Sigmoid colon (tissue), 7 donors: Measurements from ENCODE around the gene GLUD2. TPM values are rescaled to one million over a fixed set of nuclear protein-coding genes. Genes with fewer than 3 reads are reported as not detected.

Experiments used
- DNase-seq: peaks from one replicate; pipeline ENCODE4 v3.0.0-alpha.2; 2019
- H3K27ac ChIP-seq, 4 donors: fragments of 200-600 bp; sonication (generic); one replicate each; pipeline ENCODE4 v1.5.1; 2016 to 2019; ENCODE audit warnings: mild to moderate bottlenecking in 1 of 4
- H3K27me3 ChIP-seq, 3 donors: fragments of 200-600 bp; sonication (generic); one replicate each; pipeline ENCODE4 v1.5.1; 2019; ENCODE audit warnings: mild to moderate bottlenecking in 1 of 3
- H3K36me3 ChIP-seq, 4 donors: fragments of 200-600 bp; sonication (generic); one replicate each; pipeline ENCODE4 v1.5.1; 2016 to 2019
- H3K4me1 ChIP-seq, 4 donors: fragments of 200-600 bp; sonication (generic); one replicate each; pipeline ENCODE4 v1.5.1; 2017 to 2019
- H3K4me3 ChIP-seq, 4 donors: fragments of 200-600 bp; sonication (generic); one replicate each; pipeline ENCODE4 v1.5.1; 2017 to 2019; ENCODE audit warnings: mild to moderate bottlenecking in 2 of 4, moderate library complexity in 1 of 4
- H3K9me3 ChIP-seq, 4 donors: fragments of 200-600 bp in 3 of 4; sonication (generic) in 3 of 4; one replicate each; pipeline versions ENCODE4 v1.5.1 to v1.6.1; 2013 to 2019
- EP300 ChIP-seq, 4 donors: sonication (generic); formaldehyde crosslinking; IDR thresholded peaks; one replicate each; pipeline ENCODE4 v1.6.1; 2017; ENCODE audit warnings: antibody characterized with exemption in 4 of 4
- POLR2A ChIP-seq, 2 donors: fragments of 450-650 bp; IDR thresholded peaks; one replicate each; pipeline ENCODE4 v1.6.1; 2016; ENCODE audit warnings: antibody characterized with exemption in 2 of 2, mild to moderate bottlenecking in 2 of 2, moderate library complexity in 2 of 2
- POLR2AphosphoS5 ChIP-seq, 4 donors: sonication (generic); formaldehyde crosslinking; IDR thresholded peaks; one replicate each; pipeline ENCODE4 v1.6.1; 2017; ENCODE audit warnings: antibody characterized with exemption in 4 of 4
- WGBS, 2 donors: extraction: QIAGEN DNeasy Blood & Tissue Kit; methylation state at CpG; one replicate each; pipeline ENCODE4 v1.1.7; 2013; 5-methylcytosine and 5-hydroxymethylcytosine counted together
- intact Hi-C: fragments of 100-400 bp; cut with DNase I; formaldehyde crosslinking; loops from one replicate; pipeline ENCODE4 v1.15.1; 2023
- polyA plus RNA-seq, 3 donors: library from polyadenylated mRNA; stranded (reverse); fragments of 200-250 nt; gene quantifications; one replicate each; pipeline ENCODE4 v1.2.3, GENCODE V29; 2013
- total RNA-seq, 4 donors: library from RNA; depleted of rRNA; stranded (reverse); fragments of >200 nt; gene quantifications; one replicate each; pipeline ENCODE4 v1.1.0, GENCODE V29; 2016
- TF ChIP-seq, protein P1 (sequence below), 4 experiments: fragments of 450-650 bp in 3 of 4; fragments of 200-600 bp in 1 of 4; IDR thresholded peaks; one replicate each; pipeline ENCODE4 v1.5.1; 2016 to 2019; ENCODE audit warnings: antibody characterized with exemption in 4 of 4, mild to moderate bottlenecking in 3 of 4, moderate library complexity in 2 of 4
- donor health status: healthy with polysubstance abuse.
- donor health status: Bipolar disorder and iron deficiency.
- donor health status: healthy.

GLUD2 gene
- total and polyA plus RNA-seq, 7 donors: 0.38 to 2.3 (median 0.82) TPM

DNA sequence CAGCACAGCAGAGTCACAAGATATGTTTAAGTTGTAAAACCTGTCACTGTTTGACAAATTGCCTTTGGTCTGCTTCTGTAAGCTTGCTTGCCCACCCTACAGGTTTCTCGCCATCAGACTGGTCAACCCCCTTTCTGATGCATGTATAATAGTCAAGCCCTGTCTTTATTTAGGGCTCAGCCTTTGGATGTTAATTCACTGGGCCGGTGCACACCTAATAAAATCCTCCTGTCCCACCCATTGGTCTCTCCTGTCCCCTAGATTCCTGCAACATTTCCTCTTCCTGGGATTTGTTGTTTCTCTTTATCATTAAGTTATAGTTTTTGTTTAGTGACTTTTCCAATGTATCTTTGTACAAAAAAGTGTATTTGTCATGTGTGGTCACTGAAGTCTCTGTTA lies 38.2 kb downstream of the GLUD2 start:
- no peaks in the 10 kb centered on the region for H3K4me1 ChIP-seq
- no peaks in the 10 kb centered on the region for H3K27me3 ChIP-seq

DNA sequence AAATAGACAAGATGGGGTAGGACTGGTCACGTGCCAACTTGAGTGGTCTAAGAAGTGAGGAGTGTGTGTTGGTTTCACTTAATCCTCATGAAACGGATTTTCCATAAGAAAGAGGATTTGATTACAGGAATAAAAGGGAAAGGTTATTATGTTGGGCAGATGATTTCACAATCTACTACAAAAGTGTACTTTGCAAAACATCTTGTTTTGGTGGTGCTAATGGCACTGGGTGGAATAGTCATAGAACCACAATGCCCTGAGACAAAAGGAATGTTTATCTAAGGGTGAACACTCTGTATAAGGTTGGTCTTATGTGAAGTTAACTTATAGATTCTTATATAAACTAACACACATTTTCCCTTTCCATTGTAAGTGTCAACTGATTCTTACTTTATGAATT lies 45.6 kb downstream of the GLUD2 start:
- H3K27ac ChIP-seq: no peak overlapping the region
- 78 to 81% methylated on average over 2 of the region's 2 CpGs for WGBS, 2 donors
- H3K9me3 ChIP-seq: no peaks in the 10 kb centered on the region
- no peaks in the 10 kb centered on the region for H3K27me3 ChIP-seq
- H3K4me1 ChIP-seq: no peaks in the 10 kb centered on the region
- TF ChIP-seq, protein P1, sequence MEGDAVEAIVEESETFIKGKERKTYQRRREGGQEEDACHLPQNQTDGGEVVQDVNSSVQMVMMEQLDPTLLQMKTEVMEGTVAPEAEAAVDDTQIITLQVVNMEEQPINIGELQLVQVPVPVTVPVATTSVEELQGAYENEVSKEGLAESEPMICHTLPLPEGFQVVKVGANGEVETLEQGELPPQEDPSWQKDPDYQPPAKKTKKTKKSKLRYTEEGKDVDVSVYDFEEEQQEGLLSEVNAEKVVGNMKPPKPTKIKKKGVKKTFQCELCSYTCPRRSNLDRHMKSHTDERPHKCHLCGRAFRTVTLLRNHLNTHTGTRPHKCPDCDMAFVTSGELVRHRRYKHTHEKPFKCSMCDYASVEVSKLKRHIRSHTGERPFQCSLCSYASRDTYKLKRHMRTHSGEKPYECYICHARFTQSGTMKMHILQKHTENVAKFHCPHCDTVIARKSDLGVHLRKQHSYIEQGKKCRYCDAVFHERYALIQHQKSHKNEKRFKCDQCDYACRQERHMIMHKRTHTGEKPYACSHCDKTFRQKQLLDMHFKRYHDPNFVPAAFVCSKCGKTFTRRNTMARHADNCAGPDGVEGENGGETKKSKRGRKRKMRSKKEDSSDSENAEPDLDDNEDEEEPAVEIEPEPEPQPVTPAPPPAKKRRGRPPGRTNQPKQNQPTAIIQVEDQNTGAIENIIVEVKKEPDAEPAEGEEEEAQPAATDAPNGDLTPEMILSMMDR (IDR thresholded peaks at IDR 0.05): no peak
- TF ChIP-seq POLR2AphosphoS5 (IDR thresholded peaks at IDR 0.05): no peak
- TF ChIP-seq POLR2A (IDR thresholded peaks at IDR 0.05): no peak
- no peak for TF ChIP-seq EP300 (IDR thresholded peaks at IDR 0.05)
- no peak overlapping the region for H3K4me3 ChIP-seq
- no peaks in the 10 kb centered on the region for H3K36me3 ChIP-seq
- intact Hi-C loops: no loop called here
- DNase-seq: no peak

More for the DNA sequence above, 38.2 kb downstream of the GLUD2 start:
- Histone ChIP-seq H3K36me3 (no peaks in the 10 kb centered on the region), H3K4me3 (no peak overlapping the region), H3K27ac (no peak overlapping the region), H3K9me3 (no peaks in the 10 kb centered on the region)
- 26 to 57% methylated on average over 2 of the region's 2 CpGs for WGBS, 2 donors
- no peak for DNase-seq
- TF ChIP-seq, protein P1 (IDR thresholded peaks at IDR 0.05): no peak
- TF ChIP-seq POLR2A (IDR thresholded peaks at IDR 0.05): no peak
- no peak for TF ChIP-seq EP300 (IDR thresholded peaks at IDR 0.05)
- TF ChIP-seq POLR2AphosphoS5 (IDR thresholded peaks at IDR 0.05): no peak
- intact Hi-C loops: no loop called here

Other genes with a start within 250 kb of the GLUD2 start
- gene CT47B1, start 171.7 kb upstream of the GLUD2 start, total RNA-seq: not detected
- gene CT47B1, start 171.7 kb upstream of the GLUD2 start, polyA plus RNA-seq: not detected
- not detected for gene CT47A11, start 110.5 kb upstream of the GLUD2 start, total RNA-seq
- gene CT47A11, start 110.5 kb upstream of the GLUD2 start, polyA plus RNA-seq: not detected
- gene CT47A10, start 105.6 kb upstream of the GLUD2 start, total RNA-seq: not detected
- not detected for gene CT47A10, start 105.6 kb upstream of the GLUD2 start, polyA plus RNA-seq
- not detected for gene CT47A9, start 100.7 kb upstream of the GLUD2 start, total RNA-seq
- not detected for gene CT47A9, start 100.7 kb upstream of the GLUD2 start, polyA plus RNA-seq
- gene CT47A8, start 95.9 kb upstream of the GLUD2 start, total RNA-seq: not detected
- not detected for gene CT47A8, start 95.9 kb upstream of the GLUD2 start, polyA plus RNA-seq
- not detected for gene CT47A7, start 91.0 kb upstream of the GLUD2 start, total RNA-seq
- gene CT47A7, start 91.0 kb upstream of the GLUD2 start, polyA plus RNA-seq: not detected
- gene CT47A6, start 86.1 kb upstream of the GLUD2 start, total RNA-seq: not detected
- not detected for gene CT47A6, start 86.1 kb upstream of the GLUD2 start, polyA plus RNA-seq
- not detected for gene CT47A5, start 81.3 kb upstream of the GLUD2 start, total RNA-seq
- not detected for gene CT47A5, start 81.3 kb upstream of the GLUD2 start, polyA plus RNA-seq
- gene CT47A4, start 76.4 kb upstream of the GLUD2 start, total RNA-seq: not detected
- gene CT47A4, start 76.4 kb upstream of the GLUD2 start, polyA plus RNA-seq: not detected
- gene CT47A3, start 71.5 kb upstream of the GLUD2 start, total RNA-seq: not detected
- not detected for gene CT47A3, start 71.5 kb upstream of the GLUD2 start, polyA plus RNA-seq
- gene CT47A2, start 66.7 kb upstream of the GLUD2 start, total RNA-seq: not detected
- gene CT47A2, start 66.7 kb upstream of the GLUD2 start, polyA plus RNA-seq: not detected
- gene CT47A1, start 61.9 kb upstream of the GLUD2 start, total RNA-seq: not detected
- not detected for gene CT47A1, start 61.9 kb upstream of the GLUD2 start, polyA plus RNA-seq